RWPE2 (cell line): ENCODE results near the gene MERTK.

Source experiments
- ATAC-seq: fragments of 200-7000 bp; cut with Tn5 transposase; 3 replicates; pipeline ENCODE4 v1.9.1; 2021; ENCODE audit warnings: low read depth
- DNase-seq: peaks from one replicate; pipeline ENCODE4 v3.0.0-alpha.2; 2020; ENCODE audit warnings: low spot score
- H3K27ac ChIP-seq: fragments of 450-650 bp; 2 replicates; pipeline ENCODE4 v1.5.1; 2017; ENCODE audit warnings: mild to moderate bottlenecking; ENCODE audit not compliant: poor library complexity, severe bottlenecking
- H3K27me3 ChIP-seq: fragments of 250-450 bp; sonication (Bioruptor Pico); 2 replicates; pipeline ENCODE4 v1.5.1; 2021; ENCODE audit warnings: mild to moderate bottlenecking, moderate library complexity; ENCODE audit not compliant: insufficient read depth, poor library complexity, severe bottlenecking
- H3K36me3 ChIP-seq: fragments of 250-450 bp; sonication (Bioruptor Pico); 2 replicates; pipeline ENCODE4 v1.5.1; 2020; ENCODE audit warnings: low read depth, mild to moderate bottlenecking, moderate library complexity
- H3K4me1 ChIP-seq: fragments of 250-450 bp; sonication (Bioruptor Pico); 2 replicates; pipeline ENCODE4 v1.5.1; 2021; ENCODE audit warnings: mild to moderate bottlenecking, moderate library complexity; ENCODE audit not compliant: insufficient read depth, poor library complexity, severe bottlenecking
- H3K4me3 ChIP-seq: fragments of 250-450 bp; sonication (Bioruptor Pico); 2 replicates; pipeline ENCODE4 v1.5.1; 2021; ENCODE audit warnings: mild to moderate bottlenecking, moderate library complexity; ENCODE audit not compliant: severe bottlenecking
- H3K9me3 ChIP-seq: fragments of 250-450 bp; sonication (Bioruptor Pico); 2 replicates; pipeline ENCODE4 v1.5.1; 2021; ENCODE audit warnings: mild to moderate bottlenecking, moderate library complexity; ENCODE audit not compliant: severe bottlenecking
- CTCF ChIP-seq: fragments of 450-650 bp; IDR thresholded peaks from one replicate; pipeline ENCODE4 v1.5.1; 2017; ENCODE audit warnings: mild to moderate bottlenecking, moderate library complexity; ENCODE audit not compliant: poor library complexity, severe bottlenecking

MERTK gene

GRCh38 chr2:111999809-112000208, 101.4 kb downstream of the MERTK start:
- Histone ChIP-seq H3K27ac (no peak overlapping the region), H3K4me1 (peaks cover 8% of the 10 kb centered on the region), H3K36me3 (no peaks in the 10 kb centered on the region), H3K27me3 (no peaks in the 10 kb centered on the region), H3K4me3 (no peak overlapping the region), H3K9me3 (no peaks in the 10 kb centered on the region)
- TF ChIP-seq CTCF, result no peak
- no peak for DNase-seq
- ATAC-seq, result no peak

GRCh38 chr2:112000399-112001135, 102.2 kb downstream of the MERTK start:
- H3K36me3 ChIP-seq, result no peaks in the 10 kb centered on the region
- ATAC-seq (no peak), DNase-seq (no peak)
- H3K27me3 ChIP-seq, result no peaks in the 10 kb centered on the region
- H3K27ac ChIP-seq, result no peak overlapping the region
- no peaks in the 10 kb centered on the region for H3K9me3 ChIP-seq
- no peak for TF ChIP-seq CTCF
- H3K4me3 ChIP-seq, result no peak overlapping the region
- H3K4me1 ChIP-seq, result peaks cover 8% of the 10 kb centered on the region

- DNase-seq, result no peak
- no peak for ATAC-seq
- no peak overlapping the region for H3K27ac ChIP-seq
Observed at GRCh38 chr2:112001136-112001715, 102.8 kb downstream of the MERTK start.

GRCh38 chr2:112001942-112002341, 103.5 kb downstream of the MERTK start:
- DNase-seq (no peak), ATAC-seq (0 out of 3 replicates have a peak, but pooled peaks have one; percentile 25)
- Histone ChIP-seq H3K4me3 (no peak overlapping the region), H3K27me3 (no peaks in the 10 kb centered on the region), H3K36me3 (no peaks in the 10 kb centered on the region), H3K27ac (no peak overlapping the region), H3K9me3 (no peaks in the 10 kb centered on the region), H3K4me1 (peaks cover 15% of the 10 kb centered on the region)
- TF ChIP-seq CTCF, result no peak

More at GRCh38 chr2:112001136-112001715, 102.8 kb downstream of the MERTK start:
- no peak overlapping the region for H3K4me3 ChIP-seq
- no peaks in the 10 kb centered on the region for H3K9me3 ChIP-seq
- TF ChIP-seq CTCF, result no peak
- H3K27me3 ChIP-seq, result no peaks in the 10 kb centered on the region
- no peaks in the 10 kb centered on the region for H3K36me3 ChIP-seq
- peaks cover 14% of the 10 kb centered on the region for H3K4me1 ChIP-seq
